Glutamatergic neuron (in vitro differentiated cells): ENCODE results near the gene STRA6. TPM values are rescaled to one million over a fixed set of nuclear protein-coding genes. Genes with fewer than 3 reads are reported as not detected.

Experiments
- DNase-seq: peaks from one replicate; pipeline ENCODE4 v3.0.0; 2022
- H3K27ac Mint-ChIP-seq: one replicate; pipeline ENCODE4 v1.8.0; 2020; ENCODE audit warnings: mild to moderate bottlenecking, mixed read lengths, inconsistent platforms; ENCODE audit not compliant: unreplicated experiment
- H3K27me3 Mint-ChIP-seq: one replicate; pipeline ENCODE4 v1.8.0; 2020; ENCODE audit warnings: mild to moderate bottlenecking, moderate library complexity, mixed read lengths, inconsistent platforms; ENCODE audit not compliant: unreplicated experiment
- H3K36me3 Mint-ChIP-seq: one replicate; pipeline ENCODE4 v1.8.0; 2020; ENCODE audit warnings: mild to moderate bottlenecking, mixed read lengths, inconsistent platforms; ENCODE audit not compliant: unreplicated experiment
- H3K4me1 Mint-ChIP-seq: one replicate; pipeline ENCODE4 v1.8.0; 2020; ENCODE audit warnings: mild to moderate bottlenecking, low read depth, mixed read lengths, inconsistent platforms; ENCODE audit not compliant: unreplicated experiment
- H3K4me3 Mint-ChIP-seq: one replicate; pipeline ENCODE4 v1.8.0; 2020; ENCODE audit warnings: mild to moderate bottlenecking, mixed read lengths, inconsistent platforms; ENCODE audit not compliant: unreplicated experiment
- H3K9me3 Mint-ChIP-seq: one replicate; pipeline ENCODE4 v1.8.0; 2020; ENCODE audit warnings: mild to moderate bottlenecking, moderate library complexity, mixed read lengths, inconsistent platforms; ENCODE audit not compliant: unreplicated experiment
- CTCF ChIP-seq: fragments of 200-600 bp; sonication (generic); IDR thresholded peaks from one replicate; pipeline ENCODE4 v1.5.0; 2021; ENCODE audit not compliant: partially characterized antibody, unreplicated experiment
- total RNA-seq: library from RNA; stranded (reverse); fragmentation: NEBNext Ultra II Directional; extraction: Animal tissue kit (Norgen Biotek cat#: 25700); gene quantifications from one replicate; pipeline ENCODE4 v1.2.1, GENCODE V29; 2021; ENCODE audit not compliant: unreplicated experiment

STRA6 gene
- total RNA-seq, 1 donor from 2014 or later = 8.4 TPM

- peaks cover 42% of the 10 kb centered on the region for H3K4me1 Mint-ChIP-seq
- H3K9me3 Mint-ChIP-seq = peaks cover 11% of the 10 kb centered on the region
- H3K27me3 Mint-ChIP-seq = peaks cover 21% of the 10 kb centered on the region
- peak overlapping the region; percentile 75 for H3K4me3 Mint-ChIP-seq
- peak; percentile 21 for DNase-seq
- H3K36me3 Mint-ChIP-seq = no peaks in the 10 kb centered on the region
- no peak for TF ChIP-seq CTCF
- peak overlapping the region; percentile 84 for H3K27ac Mint-ChIP-seq
Measured at GRCh38 chr15:74179983-74180880, 22.4 kb downstream of the STRA6 start.

DNA sequence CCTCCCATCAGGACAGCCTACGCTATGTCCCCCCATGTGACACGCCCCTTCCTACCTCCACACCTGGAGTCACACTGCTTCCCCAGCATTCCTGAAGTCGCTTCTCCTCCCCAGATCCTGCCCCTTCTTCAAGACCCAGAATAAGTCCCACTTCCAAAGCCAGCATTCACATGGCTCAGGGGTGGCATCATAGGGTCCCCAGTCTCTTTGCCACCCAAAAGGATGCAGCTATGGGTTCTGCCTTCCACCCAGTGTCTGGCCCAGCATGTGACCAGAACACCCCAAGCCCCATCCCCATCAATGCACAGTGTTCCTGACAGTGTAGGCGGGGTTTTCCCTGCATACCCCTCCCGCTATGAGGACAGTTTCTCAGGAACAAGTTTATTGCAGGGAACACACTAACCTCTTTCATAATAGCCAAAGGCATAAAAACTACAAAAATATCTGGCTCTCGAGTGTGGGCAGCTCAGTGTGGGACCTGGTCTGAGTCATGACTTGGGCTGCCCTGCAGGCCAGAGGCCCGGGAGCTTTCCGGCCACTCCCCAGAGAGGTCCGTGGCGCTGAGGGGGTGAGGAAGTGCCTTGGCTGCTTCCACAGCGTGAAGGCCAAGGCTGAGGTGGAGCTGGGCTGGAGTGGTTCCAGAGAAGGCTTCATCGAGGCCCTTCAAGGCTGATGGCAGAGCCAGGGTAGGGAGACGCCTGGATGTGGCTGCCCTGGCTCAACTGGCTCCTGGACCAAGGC, 23.3 kb downstream of the STRA6 start:
- Mint-ChIP-seq H3K4me3 (peak overlapping the region; percentile 52), H3K36me3 (no peaks in the 10 kb centered on the region), H3K4me1 (peaks cover 43% of the 10 kb centered on the region), H3K9me3 (peaks cover 10% of the 10 kb centered on the region), H3K27ac (no peak overlapping the region), H3K27me3 (peaks cover 21% of the 10 kb centered on the region)
- no peak for TF ChIP-seq CTCF
- peak; percentile 8 for DNase-seq

GRCh38 chr15:74178326-74179100, 24.1 kb downstream of the STRA6 start:
- no peak for TF ChIP-seq CTCF
- H3K36me3 Mint-ChIP-seq = no peaks in the 10 kb centered on the region
- peak overlapping the region; percentile 52 for H3K4me3 Mint-ChIP-seq
- H3K27ac Mint-ChIP-seq = no peak overlapping the region
- H3K4me1 Mint-ChIP-seq = peaks cover 44% of the 10 kb centered on the region
- DNase-seq = peak; percentile 4
- peaks cover 8% of the 10 kb centered on the region for H3K9me3 Mint-ChIP-seq
- peaks cover 19% of the 10 kb centered on the region for H3K27me3 Mint-ChIP-seq

DNA sequence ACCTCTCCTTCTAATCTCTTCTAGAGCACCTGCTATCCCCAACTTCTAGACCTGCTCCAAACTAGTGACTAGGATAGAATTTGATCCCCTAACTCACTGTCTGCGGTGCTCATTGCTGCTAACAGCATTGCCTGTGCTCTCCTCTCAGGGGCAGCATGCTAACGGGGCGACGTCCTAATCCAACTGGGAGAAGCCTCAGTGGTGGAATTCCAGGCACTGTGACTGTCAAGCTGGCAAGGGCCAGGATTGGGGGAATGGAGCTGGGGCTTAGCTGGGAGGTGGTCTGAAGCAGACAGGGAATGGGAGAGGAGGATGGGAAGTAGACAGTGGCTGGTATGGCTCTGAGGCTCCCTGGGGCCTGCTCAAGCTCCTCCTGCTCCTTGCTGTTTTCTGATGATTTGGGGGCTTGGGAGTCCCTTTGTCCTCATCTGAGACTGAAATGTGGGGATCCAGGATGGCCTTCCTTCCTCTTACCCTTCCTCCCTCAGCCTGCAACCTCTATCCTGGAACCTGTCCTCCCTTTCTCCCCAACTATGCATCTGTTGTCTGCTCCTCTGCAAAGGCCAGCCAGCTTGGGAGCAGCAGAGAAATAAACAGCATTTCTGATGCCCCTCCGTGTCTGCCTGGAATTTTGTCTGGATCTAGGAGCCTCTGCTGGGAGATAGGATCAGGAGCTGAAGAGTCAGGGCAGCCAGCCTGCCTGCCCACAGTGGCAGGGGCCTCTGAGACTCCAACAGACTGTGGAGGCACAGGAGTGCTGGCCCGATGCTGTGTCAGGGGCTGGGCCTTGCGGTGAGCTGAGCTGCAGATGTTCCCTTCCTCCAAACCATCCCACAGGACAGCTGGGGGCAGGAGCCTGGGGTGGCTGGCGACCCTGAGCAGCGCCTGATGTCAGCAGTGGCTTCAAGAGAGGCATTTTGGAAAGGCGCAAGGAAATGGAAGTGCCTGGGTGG, 26.0 kb downstream of the STRA6 start:
- H3K4me3 Mint-ChIP-seq = peak overlapping the region; percentile 52
- peak overlapping the region; percentile 69 for H3K27ac Mint-ChIP-seq
- no peaks in the 10 kb centered on the region for H3K36me3 Mint-ChIP-seq
- H3K9me3 Mint-ChIP-seq = peaks cover 8% of the 10 kb centered on the region
- DNase-seq = peak; percentile 49
- peaks cover 50% of the 10 kb centered on the region for H3K4me1 Mint-ChIP-seq
- peaks cover 23% of the 10 kb centered on the region for H3K27me3 Mint-ChIP-seq
- TF ChIP-seq CTCF = no peak
